Germinal center (tissue), 1 donor: ENCODE data around the gene PNMT.
A peak's percentile ranks its signal among the peaks of the same experiment; 100 is the strongest.

Experiments
- DNase-seq: peaks from one replicate; pipeline ENCODE4 v3.0.0; 2012; ENCODE audit warnings: mixed read lengths, low spot score

The PNMT gene

DNA sequence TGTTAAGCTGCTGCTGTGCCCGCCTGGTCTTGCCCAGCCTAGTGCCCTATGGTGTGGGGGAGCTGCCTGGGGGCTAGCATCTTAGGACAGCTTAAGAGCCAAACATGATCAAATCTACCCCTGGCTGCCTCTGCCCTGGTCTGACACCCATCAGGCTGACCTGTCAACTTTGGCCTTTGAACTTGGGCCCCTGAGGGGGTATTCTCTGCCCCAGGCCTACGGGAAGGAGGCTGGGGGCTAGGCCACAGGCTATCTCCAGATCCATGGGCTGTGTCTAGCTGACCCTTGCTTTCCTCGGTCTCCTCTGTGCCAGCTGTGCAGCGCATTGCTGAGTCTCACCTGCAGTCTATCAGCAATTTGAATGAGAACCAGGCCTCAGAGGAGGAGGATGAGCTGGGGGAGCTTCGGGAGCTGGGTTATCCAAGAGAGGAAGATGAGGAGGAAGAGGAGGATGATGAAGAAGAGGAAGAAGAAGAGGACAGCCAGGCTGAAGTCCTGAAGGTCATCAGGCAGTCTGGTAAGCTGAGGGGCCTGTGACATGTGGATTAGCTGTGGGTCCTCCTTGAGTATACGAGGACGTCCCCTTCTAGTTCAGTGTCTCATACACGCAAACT lies 34.6 kb upstream of the PNMT start:
- no peak for DNase-seq

GRCh38 chr17:39634384-39634871 lies 33.8 kb upstream of the PNMT start:
- peak; percentile 49 for DNase-seq

DNA sequence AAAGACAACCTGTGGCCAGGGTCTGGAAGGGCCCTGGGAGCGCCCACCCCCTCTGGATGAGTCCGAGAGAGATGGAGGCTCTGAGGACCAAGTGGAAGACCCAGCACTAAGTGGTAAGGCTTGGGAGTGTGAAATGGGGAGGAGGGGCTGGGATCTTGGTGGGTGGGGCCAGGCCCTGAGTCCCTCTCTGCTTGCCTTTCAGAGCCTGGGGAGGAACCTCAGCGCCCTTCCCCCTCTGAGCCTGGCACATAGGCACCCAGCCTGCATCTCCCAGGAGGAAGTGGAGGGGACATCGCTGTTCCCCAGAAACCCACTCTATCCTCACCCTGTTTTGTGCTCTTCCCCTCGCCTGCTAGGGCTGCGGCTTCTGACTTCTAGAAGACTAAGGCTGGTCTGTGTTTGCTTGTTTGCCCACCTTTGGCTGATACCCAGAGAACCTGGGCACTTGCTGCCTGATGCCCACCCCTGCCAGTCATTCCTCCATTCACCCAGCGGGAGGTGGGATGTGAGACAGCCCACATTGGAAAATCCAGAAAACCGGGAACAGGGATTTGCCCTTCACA lies 32.6 kb upstream of the PNMT start:
- DNase-seq, result no peak

GRCh38 chr17:39636587-39636926 lies 31.7 kb upstream of the PNMT start:
- DNase-seq, result no peak

DNA sequence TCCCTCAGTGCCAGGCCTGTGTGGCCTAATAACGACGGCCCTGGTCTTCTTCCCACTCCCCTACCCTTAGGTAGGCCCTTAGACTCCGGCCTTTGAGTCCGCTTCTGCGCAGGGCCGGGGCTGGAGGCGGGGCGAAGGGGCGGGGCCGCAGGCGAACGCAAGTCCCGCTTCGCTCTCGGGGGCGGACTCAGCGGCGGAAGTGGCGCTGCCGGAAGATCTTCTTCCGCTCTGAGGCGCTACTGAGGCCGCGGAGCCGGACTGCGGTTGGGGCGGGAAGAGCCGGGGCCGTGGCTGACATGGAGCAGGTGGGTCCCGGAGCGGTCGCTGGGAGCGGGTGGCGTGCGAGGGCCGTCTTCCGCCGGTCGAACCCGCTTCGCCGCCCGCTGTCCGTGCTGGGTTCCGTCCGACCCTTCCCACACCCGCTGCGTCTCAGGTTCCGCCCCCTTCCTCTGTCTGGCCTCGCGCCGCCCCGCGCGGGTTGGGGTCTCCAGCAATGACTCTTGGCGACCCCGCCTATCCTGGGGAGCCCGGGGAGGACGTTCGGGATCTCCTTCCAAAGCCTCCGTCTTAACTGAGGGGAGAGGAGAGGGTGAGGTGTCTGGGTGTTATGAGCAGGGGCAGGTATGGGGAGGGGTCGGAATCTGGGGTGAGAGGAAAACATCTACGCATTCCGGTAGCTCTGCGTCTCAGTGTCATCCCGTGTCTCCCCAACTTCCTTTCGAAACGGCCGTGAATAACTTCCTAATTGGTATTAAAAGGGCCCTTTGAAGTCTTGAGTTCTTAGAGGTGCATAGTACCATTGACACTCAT lies 31.1 kb upstream of the PNMT start, which contains the start of gene STARD3:
Gene STARD3 (plus strand): TSS at position 218 of the 810 bp plus-strand sequence. CDS start 16,388 bp downstream, outside the sequence.
- DNase-seq, result peak; percentile 93

DNA sequence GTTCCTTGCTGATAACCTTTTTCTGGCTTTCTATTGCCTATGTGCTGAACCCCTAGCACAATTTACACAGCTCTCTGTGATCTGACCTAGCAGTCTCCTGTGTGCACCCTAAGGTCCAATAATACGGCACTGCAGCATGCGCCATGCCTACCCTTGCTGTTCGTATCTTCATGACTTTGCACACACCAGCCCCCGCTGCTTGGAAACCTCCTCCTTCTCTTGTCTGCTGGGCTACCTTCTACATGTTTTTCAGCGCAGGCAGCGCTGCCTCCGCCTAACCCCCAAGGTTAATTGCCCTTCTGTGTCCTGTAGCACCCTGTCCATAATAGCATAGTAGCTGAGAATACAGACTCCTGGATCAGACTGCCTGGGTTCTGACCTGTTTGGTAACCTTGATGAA lies 29.9 kb upstream of the PNMT start:
- no peak for DNase-seq

- no peak for DNase-seq
Observed at GRCh38 chr17:39639043-39639442, 29.2 kb upstream of the PNMT start.

DNA sequence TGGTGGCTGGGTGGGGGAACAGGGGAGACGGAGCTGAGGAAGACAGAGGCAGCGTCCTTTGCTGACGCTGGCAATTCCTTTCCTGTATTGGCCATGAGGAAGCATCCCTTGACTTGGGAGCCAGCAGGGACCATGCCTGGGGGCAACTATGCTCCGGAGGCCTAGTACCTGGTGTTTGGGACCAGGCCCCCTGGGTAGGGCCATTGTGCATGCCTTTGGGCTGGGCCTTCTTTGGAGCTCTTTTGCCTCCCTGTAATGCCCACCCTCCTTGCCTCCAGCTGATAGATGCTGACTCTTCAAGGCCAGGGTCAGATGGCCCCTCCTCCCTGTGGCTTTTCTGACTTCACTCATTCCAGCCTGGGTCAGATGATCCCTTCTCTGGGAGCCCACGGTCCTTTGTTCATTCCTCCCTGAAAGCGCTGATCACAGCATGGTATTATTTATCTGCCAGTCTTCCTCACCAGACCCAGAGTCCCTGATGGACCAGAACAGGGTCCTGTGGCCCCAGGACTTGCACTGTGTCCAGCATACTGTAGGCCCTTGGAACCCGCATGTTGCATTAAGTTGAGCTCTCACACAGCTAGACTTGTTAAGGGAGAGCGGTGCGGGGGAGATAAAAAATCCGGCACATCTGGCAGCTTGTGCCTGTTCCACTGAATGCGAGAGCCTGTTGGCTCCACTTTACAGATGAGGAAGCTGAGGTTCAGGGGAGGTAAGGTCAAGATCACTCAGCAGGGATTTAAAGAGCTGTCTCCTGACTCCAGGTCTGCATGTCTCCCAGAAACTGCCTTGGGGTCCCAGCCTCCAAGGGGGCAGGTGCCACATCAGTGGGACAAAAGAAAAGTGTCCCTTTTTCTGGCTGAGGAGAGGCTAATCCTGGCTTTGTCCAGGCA lies 28.4 kb upstream of the PNMT start:
- no peak for DNase-seq

- DNase-seq, result no peak
Observed at GRCh38 chr17:39640591-39641031, 27.6 kb upstream of the PNMT start.

GRCh38 chr17:39641097-39641496 lies 27.2 kb upstream of the PNMT start:
- DNase-seq, result no peak

GRCh38 chr17:39641883-39642282 lies 26.4 kb upstream of the PNMT start:
- no peak for DNase-seq

DNA sequence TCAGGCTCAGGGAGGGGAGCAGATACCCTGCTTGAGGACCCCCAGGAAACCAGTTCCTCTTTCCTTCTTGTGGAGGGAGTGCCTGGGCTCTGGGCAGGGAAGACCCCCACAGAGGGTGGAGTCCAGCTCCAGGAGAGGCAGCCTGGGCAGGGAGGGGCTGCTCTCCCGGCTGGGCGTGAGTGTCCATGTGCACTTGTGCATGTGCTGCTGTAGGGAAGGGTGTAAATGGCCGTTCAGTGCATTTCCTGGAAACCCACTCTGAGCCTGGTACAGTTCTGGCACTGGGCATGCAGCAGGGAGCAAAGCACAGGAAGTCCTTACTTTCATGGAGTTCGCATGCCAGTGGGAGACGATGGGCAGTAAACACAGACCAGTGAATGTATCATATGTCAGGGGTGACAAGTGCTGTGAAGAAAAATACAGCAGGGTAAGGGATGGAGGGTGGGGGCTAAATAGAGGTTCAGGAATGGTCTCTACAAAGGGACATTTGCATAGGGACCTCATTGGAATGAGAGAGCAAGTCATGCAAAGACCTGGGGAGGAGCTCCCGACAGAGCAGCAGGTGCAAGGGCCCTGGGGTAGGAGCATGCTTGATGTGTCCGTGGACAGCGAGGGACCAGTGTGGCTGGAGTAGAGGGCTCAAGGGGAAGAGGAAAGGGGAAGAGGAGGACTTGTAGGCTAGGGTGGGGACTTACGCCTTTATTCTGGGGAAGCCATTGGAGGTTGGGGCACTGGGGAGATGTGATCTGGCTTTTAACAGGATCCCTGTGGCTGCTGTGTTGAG lies 25.8 kb upstream of the PNMT start:
- DNase-seq, result no peak

DNA sequence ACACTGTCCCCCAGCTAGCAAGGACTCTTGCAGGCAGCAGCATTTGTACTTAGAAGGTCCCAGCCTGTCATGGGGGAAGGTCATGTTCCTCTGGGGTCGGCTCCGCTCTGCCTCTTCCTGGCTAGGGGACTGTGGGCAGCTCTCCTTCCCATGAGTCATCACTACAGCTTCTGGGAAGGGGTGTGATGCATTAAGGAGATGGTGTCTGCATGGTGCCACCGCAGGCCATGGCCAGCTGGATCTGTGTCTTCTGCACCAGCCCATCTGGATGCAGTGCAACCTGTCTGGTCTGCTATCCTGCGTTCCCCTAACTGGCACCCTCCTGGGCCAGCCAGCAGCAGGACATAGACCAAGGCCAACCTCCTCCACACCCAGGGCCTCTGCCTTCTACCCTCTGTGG lies 25.0 kb upstream of the PNMT start:
- no peak for DNase-seq

- DNase-seq, result no peak
Observed at GRCh38 chr17:39647256-39647655, 21.0 kb upstream of the PNMT start.

DNA sequence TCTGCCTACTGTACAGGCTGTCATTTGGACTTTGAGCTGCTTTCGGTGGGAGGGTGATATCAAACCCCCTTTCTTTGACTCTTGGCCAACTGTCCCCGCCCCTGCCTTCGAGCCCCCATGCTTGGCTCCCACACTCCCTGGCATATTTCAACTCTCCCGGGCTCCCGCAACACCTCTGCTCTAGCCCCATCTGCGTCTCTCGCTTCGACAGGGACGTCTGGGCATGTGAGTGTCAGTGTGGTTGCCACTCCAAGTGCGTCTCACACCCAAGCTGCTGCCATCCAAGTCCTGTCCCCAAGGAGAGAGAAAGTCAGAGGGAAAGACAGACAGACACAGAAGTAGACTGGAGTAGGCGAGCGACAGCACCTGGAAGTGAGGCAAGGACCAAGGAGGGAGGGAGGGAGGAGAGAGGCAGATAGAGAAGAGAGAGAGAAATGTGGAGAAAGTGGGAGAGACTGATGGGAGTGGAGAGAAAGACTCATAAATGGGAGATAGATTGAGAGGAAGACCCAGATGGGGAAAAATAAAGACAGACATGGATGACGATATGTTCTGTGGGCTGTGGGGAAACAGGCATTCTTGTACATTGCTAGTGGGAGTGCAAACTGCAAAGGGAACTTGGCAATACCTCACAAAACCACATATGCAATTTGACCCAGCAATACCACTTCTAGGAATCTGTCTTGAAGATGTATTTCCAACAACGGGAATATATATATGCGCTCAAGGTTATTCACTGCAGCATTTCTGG lies 19.5 kb upstream of the PNMT start:
- DNase-seq, result no peak

GRCh38 chr17:39650121-39650579 lies 18.1 kb upstream of the PNMT start:
- DNase-seq, result no peak

- no peak for DNase-seq
Observed at GRCh38 chr17:39651923-39652586, 16.2 kb upstream of the PNMT start.

DNA sequence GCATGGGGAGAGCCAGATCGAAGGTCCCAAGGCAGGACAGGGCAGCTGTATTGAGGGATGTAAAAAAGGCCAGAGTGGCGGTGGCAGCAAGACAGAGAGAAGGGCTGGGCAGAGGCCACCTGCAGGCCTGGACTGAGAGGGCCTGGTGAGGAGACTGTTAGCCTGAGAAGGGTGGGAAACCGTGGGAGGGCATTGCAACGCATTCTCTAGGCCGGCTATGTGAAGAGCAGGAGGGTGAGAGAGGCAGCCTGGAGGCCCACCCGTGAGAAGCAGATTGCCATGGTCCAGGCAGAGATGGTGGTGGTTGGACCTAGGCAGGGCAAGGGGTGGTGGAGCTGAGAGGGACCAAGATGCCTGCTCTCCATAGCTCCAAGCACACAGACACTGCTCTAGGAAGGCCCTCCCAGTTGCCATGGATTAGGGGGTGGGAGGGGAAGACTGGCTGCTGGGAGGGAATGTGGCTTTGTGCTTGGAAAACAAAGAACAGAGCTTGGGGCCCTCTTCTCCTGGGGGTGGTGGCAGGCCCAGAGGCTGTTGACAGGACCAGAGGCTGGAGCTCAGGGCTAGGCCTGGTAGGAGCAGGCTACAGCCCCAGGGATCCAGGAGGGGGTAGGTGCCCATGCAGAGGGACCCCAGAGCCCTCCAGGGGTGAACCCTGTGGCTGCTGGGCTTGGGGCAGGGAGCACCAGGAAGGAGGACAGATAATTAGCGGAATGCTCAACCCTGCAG lies 15.5 kb upstream of the PNMT start:
- DNase-seq, result no peak

- no peak for DNase-seq
Observed at GRCh38 chr17:39653316-39653661, 15.0 kb upstream of the PNMT start.
